IMR-90 (cell line): ENCODE measurements around the gene IQSEC1. TPM values are rescaled to one million over a fixed set of nuclear protein-coding genes. Genes with fewer than 3 reads are reported as not detected.

Source experiments
- ATAC-seq: fragments of 200-7000 bp; cut with Tn5 transposase; 2 replicates; pipeline ENCODE4 v1.9.1; 2020; ENCODE audit warnings: low read depth, mild to moderate bottlenecking, moderate library complexity
- BruUV-seq: library from RNA; stranded (reverse); fragments of 400-500 nt; replicated peaks from 2 replicates; lab custom pipeline; 2021; lab: Mats Ljungman, UMichigan
- CTCF ChIA-PET: fragments of 300-600 bp; formaldehyde crosslinking; extraction: SDS; loops from one replicate; lab custom pipeline; 2021; ENCODE audit warnings: antibody characterized with exemption; lab: Yijun Ruan, JAX
- POLR2A ChIA-PET: fragments of 300-600 bp; sonication (Branson Sonifier 250); formaldehyde crosslinking; loops from one replicate; lab custom pipeline; 2022; ENCODE audit warnings: antibody characterized with exemption; ENCODE audit not compliant: unreplicated experiment; lab: Charles Lee
- DNase-seq: peaks from one replicate; pipeline ENCODE4 v3.0.0; 2013
- H2AFZ ChIP-seq: replicated peaks from 2 replicates; pipeline ENCODE3; 2013; ENCODE audit warnings: low read length, mild to moderate bottlenecking; ENCODE audit not compliant: poor library complexity
- H2AK5ac ChIP-seq: 2 replicates; pipeline ENCODE4 v1.6.1; 2013; ENCODE audit warnings: low read depth, low read length, inconsistent platforms
- H2AK9ac ChIP-seq: replicated peaks from 2 replicates; pipeline ENCODE3; 2013; ENCODE audit warnings: mild to moderate bottlenecking, low read depth, low read length, moderate library complexity; ENCODE audit not compliant: poor library complexity
- H2BK120ac ChIP-seq: 2 replicates; pipeline ENCODE4 v1.6.1; 2013; ENCODE audit warnings: low read depth, low read length, inconsistent platforms
- H2BK15ac ChIP-seq: 3 replicates; pipeline ENCODE4 v1.6.1; 2013; ENCODE audit warnings: low read depth, low read length, inconsistent platforms
- H2BK20ac ChIP-seq: 2 replicates; pipeline ENCODE4 v1.6.1; 2013; ENCODE audit warnings: low read depth, mild to moderate bottlenecking, inconsistent platforms, low read length, moderate library complexity
- H2BK5ac ChIP-seq: 2 replicates; pipeline ENCODE4 v1.6.1; 2013; ENCODE audit warnings: mild to moderate bottlenecking, low read depth, low read length, inconsistent platforms; ENCODE audit not compliant: poor library complexity, severe bottlenecking
- H3K14ac ChIP-seq: replicated peaks from 2 replicates; pipeline ENCODE4 v1.6.1; 2013; ENCODE audit warnings: low read depth, low read length, inconsistent platforms
- H3K18ac ChIP-seq: 2 replicates; pipeline ENCODE4 v1.6.1; 2013; ENCODE audit warnings: low read depth, low read length, control low read depth
- H3K23ac ChIP-seq: 2 replicates; pipeline ENCODE4 v1.6.1; 2013; ENCODE audit warnings: low read depth, low read length, inconsistent platforms
- H3K27ac ChIP-seq: 2 replicates; pipeline ENCODE4 v1.5.1; 2013; ENCODE audit warnings: mild to moderate bottlenecking, control low read depth, low read length; ENCODE audit not compliant: insufficient read depth
- H3K27me3 ChIP-seq: 2 replicates; pipeline ENCODE4 v1.6.1; 2013; ENCODE audit warnings: low read length; ENCODE audit not compliant: control insufficient read depth, insufficient read depth
- H3K36me3 ChIP-seq: 2 replicates; pipeline ENCODE4 v1.6.1; 2013; ENCODE audit warnings: low read length, mixed read lengths; ENCODE audit not compliant: control insufficient read depth, insufficient read depth
- H3K4ac ChIP-seq: 2 replicates; pipeline ENCODE4 v1.6.1; 2013; ENCODE audit warnings: low read depth, low read length, inconsistent platforms
- H3K4me1 ChIP-seq: 2 replicates; pipeline ENCODE4 v1.6.1; 2013; ENCODE audit warnings: low read length, mixed read lengths; ENCODE audit not compliant: control insufficient read depth, insufficient read depth
- H3K4me2 ChIP-seq: 2 replicates; pipeline ENCODE4 v1.6.1; 2013; ENCODE audit warnings: low read depth, mild to moderate bottlenecking, control low read depth, low read length, moderate library complexity
- H3K4me3 ChIP-seq: 2 replicates; pipeline ENCODE4 v1.5.1; 2013; ENCODE audit warnings: low read depth, mild to moderate bottlenecking, control low read depth, low read length, moderate library complexity; ENCODE audit not compliant: insufficient read depth
- H3K56ac ChIP-seq: 2 replicates; pipeline ENCODE4 v1.6.1; 2013; ENCODE audit warnings: low read length, inconsistent platforms; ENCODE audit not compliant: insufficient read depth; ENCODE audit errors: extremely low read depth
- H3K79me1 ChIP-seq, 2 experiments: 2 replicates each; pipeline ENCODE4 v1.6.1; 2013; ENCODE audit warnings: low read length in 2 of 2, inconsistent platforms in 1 of 2, low read depth in 1 of 2
- H3K9ac ChIP-seq: 2 replicates; pipeline ENCODE4 v1.6.1; 2013; ENCODE audit warnings: low read depth, low read length, control low read depth
- H3K9me1 ChIP-seq: 2 replicates; pipeline ENCODE4 v1.6.1; 2013; ENCODE audit warnings: low read length, inconsistent platforms; ENCODE audit not compliant: insufficient read depth
- H3K9me3 ChIP-seq: 2 replicates; pipeline ENCODE4 v1.6.1; 2013; ENCODE audit warnings: low read length; ENCODE audit not compliant: control insufficient read depth, insufficient read depth
- H4K20me1 ChIP-seq: 2 replicates; pipeline ENCODE4 v1.6.1; 2013; ENCODE audit warnings: low read length, inconsistent platforms; ENCODE audit not compliant: insufficient read depth
- H4K5ac ChIP-seq: 2 replicates; pipeline ENCODE4 v1.6.1; 2013; ENCODE audit warnings: mild to moderate bottlenecking, low read depth, low read length, control low read depth
- H4K8ac ChIP-seq, 2 experiments: 2 replicates each; pipeline ENCODE4 v1.6.1; 2013; ENCODE audit warnings: low read depth in 2 of 2, low read length in 2 of 2, control low read depth in 1 of 2, inconsistent platforms in 1 of 2
- H4K91ac ChIP-seq: 2 replicates; pipeline ENCODE4 v1.6.1; 2013; ENCODE audit warnings: low read depth, low read length, inconsistent platforms; ENCODE audit not compliant: insufficient read depth
- CEBPB ChIP-seq: IDR thresholded peaks from 2 replicates; pipeline ENCODE4 v1.6.1; 2012; ENCODE audit warnings: low read depth, low read length, improper control_type of control experiment
- CHD1 ChIP-seq: IDR thresholded peaks from 2 replicates; pipeline ENCODE4 v1.6.1; 2012; ENCODE audit warnings: low read depth, low read length, improper control_type of control experiment
- FOS ChIP-seq: fragments of 150-350 bp; IDR thresholded peaks from 2 replicates; pipeline ENCODE4 v1.6.1; 2016; ENCODE audit warnings: low read depth, low read length
- MXI1 ChIP-seq: IDR thresholded peaks from 2 replicates; pipeline ENCODE4 v1.6.1; 2012; ENCODE audit warnings: low read depth, mild to moderate bottlenecking, low read length, moderate library complexity, borderline replicate concordance
- NFE2L2 ChIP-seq: fragments of 150-350 bp; IDR thresholded peaks from 2 replicates; pipeline ENCODE4 v1.6.1; 2016; ENCODE audit warnings: low read depth, mild to moderate bottlenecking, low read length
- POLR2A ChIP-seq: IDR thresholded peaks from 2 replicates; pipeline ENCODE4 v1.6.1; 2012; ENCODE audit warnings: mild to moderate bottlenecking, low read depth, low read length
- RCOR1 ChIP-seq: IDR thresholded peaks from 2 replicates; pipeline ENCODE4 v1.6.1; 2012; ENCODE audit warnings: mild to moderate bottlenecking, low read length, improper control_type of control experiment; ENCODE audit not compliant: insufficient replicate concordance
- RFX5 ChIP-seq: IDR thresholded peaks from 2 replicates; pipeline ENCODE4 v1.8.0; 2012; ENCODE audit warnings: low read depth, mild to moderate bottlenecking, low read length, moderate library complexity
- SMC3 ChIP-seq: fragments of 150-350 bp; IDR thresholded peaks from 2 replicates; pipeline ENCODE4 v1.6.1; 2016; ENCODE audit warnings: low read depth, mild to moderate bottlenecking, antibody characterized with exemption, low read length, moderate library complexity
- USF2 ChIP-seq: fragments of 150-350 bp; IDR thresholded peaks from 2 replicates; pipeline ENCODE4 v1.6.1; 2017; ENCODE audit warnings: mild to moderate bottlenecking, antibody characterized with exemption, low read length, low read depth
- WGBS, 2 experiments: methylation state at CpG; one replicate each; pipeline versions ENCODE4 v1.1.5 to v1.1.7; 2013; ENCODE audit warnings: missing lambda C conversion rate in 2 of 2; ENCODE audit not compliant: insufficient read length in 1 of 2; ENCODE audit errors: extremely low coverage in 2 of 2; 5-methylcytosine and 5-hydroxymethylcytosine counted together
- dilution Hi-C: fragments of 300-500 bp; cut with HindIII; formaldehyde crosslinking; loops from one replicate; pipeline ENCODE4 v1.14.3; 2018; ENCODE audit warnings: low sequenced_read_pairs; ENCODE audit not compliant: unreplicated experiment
- in situ Hi-C: fragments of 300-500 bp; cut with MboI; formaldehyde crosslinking; loops from 3 replicates; pipeline ENCODE4 v1.14.3; 2019; ENCODE audit warnings: low sequenced_read_pairs, inconsistent platforms, mixed read lengths
- intact Hi-C: fragments of 100-400 bp; cut with micrococcal nuclease; formaldehyde crosslinking; loops from 2 replicates; pipeline ENCODE4 v1.10.0; 2022
- polyA plus RNA-seq, 3 experiments: library from polyadenylated mRNA; depleted of rRNA; stranded (reverse); fragments of >200 nt; gene quantifications; 2 replicates each; pipeline ENCODE4 v1.2.3, GENCODE V29; 2012; ENCODE audit warnings: low replicate concordance in 1 of 3
- total RNA-seq: library from RNA; depleted of rRNA; stranded (reverse); fragments of >200 nt; gene quantifications from 2 replicates; pipeline ENCODE4 v1.2.3, GENCODE V29; 2012

Gene IQSEC1
- total and polyA plus RNA-seq, 2 of the 4 experiments (the other 2 are of a cell fraction): 5.9 to 11.9 TPM

- H4K91ac ChIP-seq: no peak overlapping the region
- intact Hi-C loops: no loop called here
- H3K9ac ChIP-seq: no peak overlapping the region
- H3K23ac ChIP-seq: no peak overlapping the region
- no peak overlapping the region for H3K18ac ChIP-seq
- no peaks in the 10 kb centered on the region for H3K9me3 ChIP-seq
- no peak overlapping the region for H3K14ac ChIP-seq
- POLR2A ChIA-PET: no interaction called here
- H2AK9ac ChIP-seq: no peak overlapping the region
- H3K79me1 ChIP-seq: no peaks in the 10 kb centered on the region
- in situ Hi-C loops: loop anchor here (10.0 kb wide), 1 partner anchor 562 kb away; no protein-coding TSS in a partner anchor
- H3K36me3 ChIP-seq: no peaks in the 10 kb centered on the region
- no peaks in the 10 kb centered on the region for H4K20me1 ChIP-seq
- no peak overlapping the region for H2AK5ac ChIP-seq
- no peak overlapping the region for H2BK5ac ChIP-seq
- H3K4me3 ChIP-seq: no peak overlapping the region
- no peak for TF ChIP-seq POLR2A
- no peak for TF ChIP-seq SMC3
- no peak for TF ChIP-seq RFX5
- TF ChIP-seq CHD1: no peak
- TF ChIP-seq RCOR1: no peak
- TF ChIP-seq FOS: no peak
- no peak for TF ChIP-seq MXI1
- TF ChIP-seq NFE2L2: no peak
- no peak for TF ChIP-seq CEBPB
- TF ChIP-seq USF2: no peak
- 75% methylated on average over 4 of the region's 13 CpGs; no CpG with 5 or more reads in 1 of the 2 experiments for WGBS, 2 experiments
- DNase-seq (no peak), ATAC-seq (no peak)
- no peaks in the 10 kb centered on the region for H3K4me1 ChIP-seq
- H3K27me3 ChIP-seq: peaks cover 52% of the 10 kb centered on the region
- BruUV-seq: no TSS peak
- no peak overlapping the region for H3K56ac ChIP-seq
- no peak overlapping the region for H2BK120ac ChIP-seq
- no peak overlapping the region for H4K8ac ChIP-seq
- H2BK20ac ChIP-seq: no peak overlapping the region
- no peak overlapping the region for H2BK15ac ChIP-seq
- CTCF ChIA-PET: no interaction called here
- no peak overlapping the region for H3K4ac ChIP-seq
- dilution Hi-C loops: no loop called here
- H3K27ac ChIP-seq: no peak overlapping the region
- H3K9me1 ChIP-seq: no peaks in the 10 kb centered on the region
- H3K4me2 ChIP-seq: no peak overlapping the region
- H4K5ac ChIP-seq: no peak overlapping the region
- no peak overlapping the region for H2AFZ ChIP-seq
Observed at GRCh38 chr3:13082677-13083076, 9.4 kb upstream of the IQSEC1 start.
